HG02759 (cell line): ENCODE measurements around the gene PAGR1.

ENCODE experiments used
- ATAC-seq: cut with Tn5 transposase; IDR thresholded peaks from one replicate; pipeline ENCODE4 v1.9.1; 2021; ENCODE audit warnings: mild to moderate bottlenecking, moderate library complexity; ENCODE audit not compliant: unreplicated experiment

Gene PAGR1

GRCh38 chr16:29834079-29834478, 18.1 kb downstream of the PAGR1 start:
- ATAC-seq, result no peak

GRCh38 chr16:29835926-29836325, 20.0 kb downstream of the PAGR1 start:
- no peak for ATAC-seq

- no peak for ATAC-seq
Measured at GRCh38 chr16:29836623-29837022, 20.7 kb downstream of the PAGR1 start.

- ATAC-seq, result no peak
Measured at GRCh38 chr16:29837841-29838240, 21.9 kb downstream of the PAGR1 start.

GRCh38 chr16:29839822-29840221, 23.9 kb downstream of the PAGR1 start:
- no peak for ATAC-seq

- no peak for ATAC-seq
Measured at GRCh38 chr16:29840240-29840639, 24.3 kb downstream of the PAGR1 start.

- no peak for ATAC-seq
Measured at GRCh38 chr16:29841631-29842030, 25.7 kb downstream of the PAGR1 start.

GRCh38 chr16:29842732-29843346, 26.9 kb downstream of the PAGR1 start:
- no peak for ATAC-seq

GRCh38 chr16:29843931-29844330, 28.0 kb downstream of the PAGR1 start:
- no peak for ATAC-seq

GRCh38 chr16:29844575-29845331, 28.8 kb downstream of the PAGR1 start:
- ATAC-seq, result no peak

- ATAC-seq, result no peak
Measured at GRCh38 chr16:29845656-29846055, 29.7 kb downstream of the PAGR1 start.

- ATAC-seq, result peak; percentile 60
Measured at GRCh38 chr16:29848420-29849297, 32.7 kb downstream of the PAGR1 start.

- ATAC-seq, result no peak
Measured at GRCh38 chr16:29849505-29849904, 33.6 kb downstream of the PAGR1 start.

- no peak for ATAC-seq
Measured at GRCh38 chr16:29850998-29851397, 35.0 kb downstream of the PAGR1 start.

- no peak for ATAC-seq
Measured at GRCh38 chr16:29852654-29853053, 36.7 kb downstream of the PAGR1 start.

- ATAC-seq, result no peak
Measured at GRCh38 chr16:29854520-29855100, 38.7 kb downstream of the PAGR1 start.

GRCh38 chr16:29857133-29857760, 41.3 kb downstream of the PAGR1 start:
- ATAC-seq, result no peak

GRCh38 chr16:29858149-29858849, 42.3 kb downstream of the PAGR1 start:
- ATAC-seq, result no peak

- ATAC-seq, result no peak
Measured at GRCh38 chr16:29858974-29859373, 43.0 kb downstream of the PAGR1 start.

- ATAC-seq, result no peak
Measured at GRCh38 chr16:29860218-29860617, 44.3 kb downstream of the PAGR1 start.
